HEK293 (cell line): Measurements from ENCODE around the gene SH2D7.

Experiments
- GLIS1 ChIP-seq: fragments of 450-650 bp; formaldehyde crosslinking; IDR thresholded peaks from 2 replicates; pipeline ENCODE4 v1.5.1; 2016; ENCODE audit warnings: missing biosample characterization, missing genetic modification characterization
- HOXC10 ChIP-seq: sonication (generic); formaldehyde crosslinking; IDR thresholded peaks from 2 replicates; pipeline ENCODE4 v1.8.1; 2023; ENCODE audit warnings: mild to moderate bottlenecking, missing genetic modification reagents
- RBAK ChIP-seq: fragments of 450-650 bp; formaldehyde crosslinking; IDR thresholded peaks from 2 replicates; pipeline ENCODE4 v1.5.1; 2016; ENCODE audit warnings: missing biosample characterization, missing genetic modification characterization
- REPIN1 ChIP-seq: fragments of 450-650 bp; formaldehyde crosslinking; IDR thresholded peaks from 2 replicates; pipeline ENCODE4 v1.5.1; 2017; ENCODE audit warnings: missing biosample characterization, missing genetic modification characterization, low read depth
- SALL2 ChIP-seq: fragments of 450-650 bp; formaldehyde crosslinking; IDR thresholded peaks from 2 replicates; pipeline ENCODE4 v1.5.0; 2017; ENCODE audit warnings: missing biosample characterization, mild to moderate bottlenecking, missing genetic modification characterization, borderline replicate concordance
- YY2 ChIP-seq: fragments of 450-650 bp; formaldehyde crosslinking; IDR thresholded peaks from 2 replicates; pipeline ENCODE4 v1.5.1; 2016; ENCODE audit warnings: missing biosample characterization, missing genetic modification characterization
- ZBTB48 ChIP-seq: fragments of 450-650 bp; formaldehyde crosslinking; IDR thresholded peaks from 2 replicates; pipeline ENCODE4 v1.5.1; 2016; ENCODE audit warnings: missing biosample characterization, missing genetic modification characterization
- ZNF174 ChIP-seq: fragments of 450-650 bp; formaldehyde crosslinking; IDR thresholded peaks from 2 replicates; pipeline ENCODE4 v1.5.0; 2017; ENCODE audit warnings: missing biosample characterization, mild to moderate bottlenecking, missing genetic modification characterization
- ZNF175 ChIP-seq: fragments of 450-650 bp; formaldehyde crosslinking; IDR thresholded peaks from 2 replicates; pipeline ENCODE4 v1.5.1; 2016; ENCODE audit warnings: missing biosample characterization, missing genetic modification characterization
- ZNF184 ChIP-seq: fragments of 450-650 bp; IDR thresholded peaks from 2 replicates; pipeline ENCODE4 v1.5.1; 2018; ENCODE audit warnings: missing biosample characterization, mild to moderate bottlenecking, missing genetic modification characterization
- ZNF248 ChIP-seq: fragments of 450-650 bp; formaldehyde crosslinking; IDR thresholded peaks from 2 replicates; pipeline ENCODE4 v1.5.1; 2017; ENCODE audit warnings: missing biosample characterization, missing genetic modification characterization
- ZNF354C ChIP-seq: fragments of 450-650 bp; formaldehyde crosslinking; IDR thresholded peaks from 2 replicates; pipeline ENCODE4 v1.5.1; 2016; ENCODE audit warnings: missing biosample characterization, missing genetic modification characterization, low read depth, borderline replicate concordance
- ZNF510 ChIP-seq: fragments of 450-650 bp; formaldehyde crosslinking; IDR thresholded peaks from 2 replicates; pipeline ENCODE4 v1.5.1; 2018; ENCODE audit warnings: mild to moderate bottlenecking, missing genetic modification characterization, missing biosample characterization; ENCODE audit not compliant: insufficient replicate concordance
- ZNF530 ChIP-seq: fragments of 450-650 bp; formaldehyde crosslinking; IDR thresholded peaks from 2 replicates; pipeline ENCODE4 v1.5.1; 2016; ENCODE audit warnings: low read depth, missing biosample characterization, missing genetic modification characterization
- ZNF548 ChIP-seq: fragments of 450-650 bp; formaldehyde crosslinking; IDR thresholded peaks from 2 replicates; pipeline ENCODE4 v1.5.1; 2016; ENCODE audit warnings: missing biosample characterization, missing genetic modification characterization
- ZNF560 ChIP-seq: fragments of 450-650 bp; formaldehyde crosslinking; IDR thresholded peaks from 2 replicates; pipeline ENCODE4 v1.5.1; 2017; ENCODE audit warnings: missing biosample characterization, missing genetic modification characterization, borderline replicate concordance
- ZNF571 ChIP-seq: fragments of 450-650 bp; formaldehyde crosslinking; IDR thresholded peaks from 2 replicates; pipeline ENCODE4 v1.5.0; 2017; ENCODE audit warnings: missing biosample characterization, missing genetic modification characterization
- ZNF600 ChIP-seq: fragments of 450-650 bp; formaldehyde crosslinking; IDR thresholded peaks from 2 replicates; pipeline ENCODE4 v1.5.1; 2016; ENCODE audit warnings: missing biosample characterization, missing genetic modification characterization
- ZNF658 ChIP-seq: fragments of 450-650 bp; formaldehyde crosslinking; IDR thresholded peaks from 2 replicates; pipeline ENCODE4; 2016; ENCODE audit warnings: missing biosample characterization, missing genetic modification characterization
- ZNF660 ChIP-seq: fragments of 450-650 bp; IDR thresholded peaks from 2 replicates; pipeline ENCODE4 v1.5.1; 2018; ENCODE audit warnings: missing biosample characterization, mild to moderate bottlenecking, missing genetic modification characterization
- ZNF664 ChIP-seq: fragments of 450-650 bp; formaldehyde crosslinking; IDR thresholded peaks from 2 replicates; pipeline ENCODE4 v1.5.1; 2016; ENCODE audit warnings: missing biosample characterization, missing genetic modification characterization
- ZNF670 ChIP-seq: fragments of 450-650 bp; formaldehyde crosslinking; IDR thresholded peaks from 2 replicates; pipeline ENCODE4 v1.5.1; 2016; ENCODE audit warnings: missing biosample characterization, missing genetic modification characterization, low read depth
- ZNF791 ChIP-seq: fragments of 450-650 bp; formaldehyde crosslinking; IDR thresholded peaks from 2 replicates; pipeline ENCODE4 v1.5.1; 2016; ENCODE audit warnings: missing biosample characterization, missing genetic modification characterization
- ZNF792 ChIP-seq: fragments of 450-650 bp; formaldehyde crosslinking; IDR thresholded peaks from 2 replicates; pipeline ENCODE4 v1.5.1; 2016; ENCODE audit warnings: missing biosample characterization, missing genetic modification characterization
- TF ChIP-seq, protein P1 (sequence below): fragments of 450-650 bp; formaldehyde crosslinking; IDR thresholded peaks from 2 replicates; pipeline ENCODE4 v1.5.1; 2016; ENCODE audit warnings: missing biosample characterization, missing genetic modification characterization
- TF ChIP-seq, protein P2 (sequence below): fragments of 450-650 bp; formaldehyde crosslinking; conservative IDR thresholded peaks from 2 replicates; pipeline ENCODE4 v1.5.1; 2016; ENCODE audit warnings: low read depth, missing biosample characterization, missing genetic modification characterization
- TF ChIP-seq, protein P3 (sequence below): fragments of 450-650 bp; formaldehyde crosslinking; IDR thresholded peaks from 2 replicates; pipeline ENCODE4 v1.5.1; 2017; ENCODE audit warnings: missing biosample characterization, missing genetic modification characterization
- TF ChIP-seq, protein P4 (sequence below): fragments of 450-650 bp; formaldehyde crosslinking; IDR thresholded peaks from 2 replicates; pipeline ENCODE4 v1.5.1; 2016; ENCODE audit warnings: missing biosample characterization, missing genetic modification characterization, low read depth

Gene SH2D7

DNA sequence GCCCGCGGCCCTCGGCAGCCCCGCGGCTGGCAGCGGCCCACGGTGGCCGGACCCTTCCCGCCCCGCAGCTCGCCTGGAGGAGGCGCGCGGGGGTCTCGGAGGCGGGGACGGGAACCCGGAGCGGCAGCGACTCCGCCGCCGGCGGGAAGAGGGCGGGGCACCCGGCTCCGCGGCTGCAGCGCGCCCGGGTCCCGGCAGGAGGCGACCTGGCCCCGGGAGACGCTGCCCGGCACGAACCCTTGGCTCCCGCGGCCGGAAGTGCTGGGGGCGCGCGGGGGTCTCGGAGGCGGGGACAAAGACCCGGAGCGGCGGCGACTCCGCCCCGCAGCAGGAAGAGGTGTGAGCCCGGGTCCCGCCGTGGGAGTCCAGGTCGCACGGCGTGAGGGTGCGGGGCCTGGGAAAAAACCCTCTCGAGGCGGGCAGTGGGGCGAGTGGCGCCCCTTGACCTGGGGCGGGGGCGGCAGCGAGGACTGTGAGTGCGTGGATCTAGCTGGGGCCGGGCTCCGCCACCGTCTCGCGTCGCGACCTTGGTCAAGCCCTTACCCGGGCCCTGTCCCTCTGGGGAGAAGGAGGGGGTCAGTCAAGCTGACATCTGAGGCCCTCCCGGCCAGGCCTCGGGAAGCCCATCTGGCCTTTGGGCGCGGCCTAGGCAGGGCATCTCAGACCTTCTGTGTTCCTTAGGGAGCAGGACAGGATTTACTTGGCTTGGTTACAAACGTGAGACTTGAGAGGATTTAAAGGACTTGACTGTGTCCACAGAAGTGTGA, 39.1 kb downstream of the SH2D7 start, which contains the start of gene CIB2 (continued):
- no peak for TF ChIP-seq ZNF560 (tag by site-specific recombination)
- TF ChIP-seq SALL2 (tag by site-specific recombination): no peak
- TF ChIP-seq GLIS1 (tag by site-specific recombination): peak; percentile 87
- TF ChIP-seq HOXC10 (CRISPR knock-in tag): no peak
- TF ChIP-seq ZNF670 (tag by site-specific recombination): no peak
- no peak for TF ChIP-seq ZNF530 (tag by site-specific recombination)
- TF ChIP-seq, protein P1, sequence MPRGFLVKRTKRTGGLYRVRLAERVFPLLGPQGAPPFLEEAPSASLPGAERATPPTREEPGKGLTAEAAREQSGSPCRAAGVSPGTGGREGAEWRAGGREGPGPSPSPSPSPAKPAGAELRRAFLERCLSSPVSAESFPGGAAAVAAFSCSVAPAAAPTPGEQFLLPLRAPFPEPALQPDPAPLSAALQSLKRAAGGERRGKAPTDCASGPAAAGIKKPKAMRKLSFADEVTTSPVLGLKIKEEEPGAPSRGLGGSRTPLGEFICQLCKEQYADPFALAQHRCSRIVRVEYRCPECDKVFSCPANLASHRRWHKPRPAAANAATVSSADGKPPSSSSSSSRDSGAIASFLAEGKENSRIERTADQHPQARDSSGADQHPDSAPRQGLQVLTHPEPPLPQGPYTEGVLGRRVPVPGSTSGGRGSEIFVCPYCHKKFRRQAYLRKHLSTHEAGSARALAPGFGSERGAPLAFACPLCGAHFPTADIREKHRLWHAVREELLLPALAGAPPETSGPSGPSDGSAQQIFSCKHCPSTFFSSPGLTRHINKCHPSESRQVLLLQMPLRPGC (tag by site-specific recombination): no peak
- TF ChIP-seq ZNF354C (tag by site-specific recombination): no peak
- no peak for TF ChIP-seq ZNF600 (tag by site-specific recombination)
- TF ChIP-seq, protein P2, sequence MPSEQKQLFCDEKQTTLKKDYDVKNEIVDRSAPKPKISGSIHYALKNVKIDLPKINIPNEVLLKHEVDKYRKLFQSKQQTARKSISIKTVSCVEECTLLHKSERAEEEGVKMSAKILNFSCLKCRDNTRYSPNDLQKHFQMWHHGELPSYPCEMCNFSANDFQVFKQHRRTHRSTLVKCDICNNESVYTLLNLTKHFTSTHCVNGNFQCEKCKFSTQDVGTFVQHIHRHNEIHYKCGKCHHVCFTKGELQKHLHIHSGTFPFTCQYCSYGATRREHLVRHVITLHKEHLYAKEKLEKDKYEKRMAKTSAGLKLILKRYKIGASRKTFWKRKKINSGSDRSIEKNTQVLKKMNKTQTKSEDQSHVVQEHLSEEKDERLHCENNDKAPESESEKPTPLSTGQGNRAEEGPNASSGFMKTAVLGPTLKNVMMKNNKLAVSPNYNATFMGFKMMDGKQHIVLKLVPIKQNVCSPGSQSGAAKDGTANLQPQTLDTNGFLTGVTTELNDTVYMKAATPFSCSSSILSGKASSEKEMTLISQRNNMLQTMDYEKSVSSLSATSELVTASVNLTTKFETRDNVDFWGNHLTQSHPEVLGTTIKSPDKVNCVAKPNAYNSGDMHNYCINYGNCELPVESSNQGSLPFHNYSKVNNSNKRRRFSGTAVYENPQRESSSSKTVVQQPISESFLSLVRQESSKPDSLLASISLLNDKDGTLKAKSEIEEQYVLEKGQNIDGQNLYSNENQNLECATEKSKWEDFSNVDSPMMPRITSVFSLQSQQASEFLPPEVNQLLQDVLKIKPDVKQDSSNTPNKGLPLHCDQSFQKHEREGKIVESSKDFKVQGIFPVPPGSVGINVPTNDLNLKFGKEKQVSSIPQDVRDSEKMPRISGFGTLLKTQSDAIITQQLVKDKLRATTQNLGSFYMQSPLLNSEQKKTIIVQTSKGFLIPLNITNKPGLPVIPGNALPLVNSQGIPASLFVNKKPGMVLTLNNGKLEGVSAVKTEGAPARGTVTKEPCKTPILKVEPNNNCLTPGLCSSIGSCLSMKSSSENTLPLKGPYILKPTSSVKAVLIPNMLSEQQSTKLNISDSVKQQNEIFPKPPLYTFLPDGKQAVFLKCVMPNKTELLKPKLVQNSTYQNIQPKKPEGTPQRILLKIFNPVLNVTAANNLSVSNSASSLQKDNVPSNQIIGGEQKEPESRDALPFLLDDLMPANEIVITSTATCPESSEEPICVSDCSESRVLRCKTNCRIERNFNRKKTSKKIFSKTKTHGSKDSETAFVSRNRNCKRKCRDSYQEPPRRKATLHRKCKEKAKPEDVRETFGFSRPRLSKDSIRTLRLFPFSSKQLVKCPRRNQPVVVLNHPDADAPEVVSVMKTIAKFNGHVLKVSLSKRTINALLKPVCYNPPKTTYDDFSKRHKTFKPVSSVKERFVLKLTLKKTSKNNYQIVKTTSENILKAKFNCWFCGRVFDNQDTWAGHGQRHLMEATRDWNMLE (tag by site-specific recombination): no peak
- no peak for TF ChIP-seq ZNF174
- TF ChIP-seq ZNF664 (tag by site-specific recombination): no peak
- TF ChIP-seq ZNF548 (tag by site-specific recombination): no peak
- TF ChIP-seq ZNF791: no peak
- TF ChIP-seq REPIN1 (tag by site-specific recombination): no peak
- TF ChIP-seq ZNF660 (tag by site-specific recombination): peak; percentile 79
- no peak for TF ChIP-seq YY2 (tag by site-specific recombination)
- TF ChIP-seq RBAK: no peak
- TF ChIP-seq ZNF792 (tag by site-specific recombination): no peak
- peak; percentile 82 for TF ChIP-seq ZBTB48
- no peak for TF ChIP-seq ZNF571 (tag by site-specific recombination)
- TF ChIP-seq, protein P3, sequence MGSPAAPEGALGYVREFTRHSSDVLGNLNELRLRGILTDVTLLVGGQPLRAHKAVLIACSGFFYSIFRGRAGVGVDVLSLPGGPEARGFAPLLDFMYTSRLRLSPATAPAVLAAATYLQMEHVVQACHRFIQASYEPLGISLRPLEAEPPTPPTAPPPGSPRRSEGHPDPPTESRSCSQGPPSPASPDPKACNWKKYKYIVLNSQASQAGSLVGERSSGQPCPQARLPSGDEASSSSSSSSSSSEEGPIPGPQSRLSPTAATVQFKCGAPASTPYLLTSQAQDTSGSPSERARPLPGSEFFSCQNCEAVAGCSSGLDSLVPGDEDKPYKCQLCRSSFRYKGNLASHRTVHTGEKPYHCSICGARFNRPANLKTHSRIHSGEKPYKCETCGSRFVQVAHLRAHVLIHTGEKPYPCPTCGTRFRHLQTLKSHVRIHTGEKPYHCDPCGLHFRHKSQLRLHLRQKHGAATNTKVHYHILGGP: no peak
- 0 out of 2 replicates have a peak, but pooled peaks have one; percentile 36 for TF ChIP-seq ZNF184 (tag by site-specific recombination)
- TF ChIP-seq ZNF658 (tag by site-specific recombination): no peak
- no peak for TF ChIP-seq ZNF175 (tag by site-specific recombination)
- TF ChIP-seq ZNF248 (tag by site-specific recombination): no peak
- TF ChIP-seq, protein P4, sequence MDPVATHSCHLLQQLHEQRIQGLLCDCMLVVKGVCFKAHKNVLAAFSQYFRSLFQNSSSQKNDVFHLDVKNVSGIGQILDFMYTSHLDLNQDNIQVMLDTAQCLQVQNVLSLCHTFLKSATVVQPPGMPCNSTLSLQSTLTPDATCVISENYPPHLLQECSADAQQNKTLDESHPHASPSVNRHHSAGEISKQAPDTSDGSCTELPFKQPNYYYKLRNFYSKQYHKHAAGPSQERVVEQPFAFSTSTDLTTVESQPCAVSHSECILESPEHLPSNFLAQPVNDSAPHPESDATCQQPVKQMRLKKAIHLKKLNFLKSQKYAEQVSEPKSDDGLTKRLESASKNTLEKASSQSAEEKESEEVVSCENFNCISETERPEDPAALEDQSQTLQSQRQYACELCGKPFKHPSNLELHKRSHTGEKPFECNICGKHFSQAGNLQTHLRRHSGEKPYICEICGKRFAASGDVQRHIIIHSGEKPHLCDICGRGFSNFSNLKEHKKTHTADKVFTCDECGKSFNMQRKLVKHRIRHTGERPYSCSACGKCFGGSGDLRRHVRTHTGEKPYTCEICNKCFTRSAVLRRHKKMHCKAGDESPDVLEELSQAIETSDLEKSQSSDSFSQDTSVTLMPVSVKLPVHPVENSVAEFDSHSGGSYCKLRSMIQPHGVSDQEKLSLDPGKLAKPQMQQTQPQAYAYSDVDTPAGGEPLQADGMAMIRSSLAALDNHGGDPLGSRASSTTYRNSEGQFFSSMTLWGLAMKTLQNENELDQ (tag by site-specific recombination): no peak
- TF ChIP-seq ZNF510: no peak
